ENCODE data around the gene DPH5. TPM values are rescaled to one million over a fixed set of nuclear protein-coding genes. Genes with fewer than 3 reads are reported as not detected.

Gene DPH5
- total RNA-seq, 3 donors from 2014 or later (not counting 1 experiment from before 2014, with no cell fraction given), result 17.1 to 22.9 (median 19.9) TPM

GRCh38 chr1:101026430-101026788 lies 825 bp upstream of the DPH5 start:
- 51% methylated on average over 5 of the region's 5 CpGs for WGBS (ENCODE audit: insufficient coverage)

DNA sequence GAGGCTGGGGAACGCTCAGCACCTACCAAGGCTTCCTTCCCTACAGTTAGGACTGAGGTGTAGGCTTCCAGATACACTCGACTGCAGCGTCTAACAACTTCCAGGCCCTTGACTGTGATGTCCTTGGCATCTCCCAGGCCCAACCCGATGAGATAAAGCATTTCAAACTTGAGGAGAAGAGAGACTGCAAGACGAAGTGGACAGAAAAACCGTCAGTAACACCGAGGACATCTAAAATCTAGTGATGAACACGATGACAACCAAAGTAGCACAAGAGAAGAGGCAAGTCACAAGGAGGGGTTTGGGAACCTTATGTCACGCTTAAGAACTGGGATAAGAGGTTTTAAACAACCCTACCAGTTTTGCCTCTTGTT lies 314 bp downstream of the DPH5 start:
- no peaks in the 10 kb centered on the region for H3K36me3 Mint-ChIP-seq

More at GRCh38 chr1:101026430-101026788, 825 bp upstream of the DPH5 start:
- no peak for TF ChIP-seq CTCF (IDR thresholded peaks at IDR 0.05)
- Mint-ChIP-seq H3K4me1 (peaks cover 37 to 42% of the 10 kb centered on the region in 2 donors), H3K27me3 (ENCODE audit: low read depth in 2 of 2) (no peaks in the 10 kb centered on the region), H3K36me3 (no peaks in the 10 kb centered on the region), H3K4me3 (peak overlapping the region; percentile 75), H3K9me3 (no peaks in the 10 kb centered on the region), H3K27ac (peak overlapping the region; percentile 90 to 94)
- no peak for DNase-seq
- no peaks in the 10 kb centered on the region for H3K9me3 ChIP-seq (ENCODE audit: control insufficient read depth, insufficient read depth, low read length)
- H3K4me3 ChIP-seq (ENCODE audit: low read length), result peak overlapping the region; percentile 66
- peaks cover 3% of the 10 kb centered on the region for H3K36me3 ChIP-seq (ENCODE audit: control insufficient read depth, insufficient read depth, low read length)
- peak overlapping the region; percentile 61 for H3K27ac ChIP-seq (ENCODE audit: low read length)
- no peak for ATAC-seq
- H3K27me3 ChIP-seq (ENCODE audit: control insufficient read depth, insufficient read depth, low read length), result no peaks in the 10 kb centered on the region
- H3K4me1 ChIP-seq (ENCODE audit: control insufficient read depth, insufficient read depth, low read length), result peaks cover 9% of the 10 kb centered on the region
- intact Hi-C loops (cut with micrococcal nuclease), result loop anchor here (2.0 to 5.0 kb wide), 4 partner anchors 99 to 261 kb away; partner anchors contain the start of gene SLC30A7

DNA sequence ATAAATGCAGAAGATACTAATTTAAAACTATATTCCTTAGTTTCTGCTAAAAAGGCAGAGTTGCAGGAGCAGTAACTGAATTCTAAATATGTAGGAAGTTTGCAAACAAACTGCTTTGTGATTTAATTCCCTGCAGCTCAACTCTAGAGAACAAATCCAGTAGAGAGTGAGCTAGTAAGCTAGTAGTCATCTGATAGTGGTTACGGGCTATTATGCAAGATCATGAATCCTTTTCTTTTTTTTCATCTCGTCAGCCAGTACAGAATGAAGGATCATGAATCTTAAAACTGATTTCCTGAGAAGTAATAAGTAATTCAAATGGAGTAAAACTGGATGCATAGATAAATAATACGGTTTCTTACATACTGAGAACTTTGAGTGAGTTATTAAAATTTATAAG lies 3.3 kb downstream of the DPH5 start:
- TF ChIP-seq CTCF (IDR thresholded peaks at IDR 0.05), result no peak
- DNase-seq (no peak), ATAC-seq (no peak)
- Histone ChIP-seq H3K4me3 (ENCODE audit: low read length) (no peak overlapping the region), H3K27ac (ENCODE audit: low read length) (no peak overlapping the region), H3K36me3 (ENCODE audit: control insufficient read depth, insufficient read depth, low read length) (peaks cover 3% of the 10 kb centered on the region), H3K27me3 (ENCODE audit: control insufficient read depth, insufficient read depth, low read length) (no peaks in the 10 kb centered on the region), H3K9me3 (ENCODE audit: control insufficient read depth, insufficient read depth, low read length) (no peaks in the 10 kb centered on the region), H3K4me1 (ENCODE audit: control insufficient read depth, insufficient read depth, low read length) (peaks cover 9% of the 10 kb centered on the region)
- no peak overlapping the region for H3K4me3 Mint-ChIP-seq
- H3K36me3 Mint-ChIP-seq, result no peaks in the 10 kb centered on the region
- H3K9me3 Mint-ChIP-seq, result no peaks in the 10 kb centered on the region
- H3K27me3 Mint-ChIP-seq (ENCODE audit: low read depth in 2 of 2), result no peaks in the 10 kb centered on the region
- intact Hi-C loops (cut with micrococcal nuclease), result no loop called here
- H3K4me1 Mint-ChIP-seq, result peaks cover 24 to 50% of the 10 kb centered on the region in 2 donors
- no peak overlapping the region for H3K27ac Mint-ChIP-seq
- 95% methylated on average over 2 of the region's 3 CpGs for WGBS (ENCODE audit: insufficient coverage)

More for the DNA sequence above, 314 bp downstream of the DPH5 start:
- no peaks in the 10 kb centered on the region for H3K9me3 ChIP-seq (ENCODE audit: control insufficient read depth, insufficient read depth, low read length)
- H3K27me3 ChIP-seq (ENCODE audit: control insufficient read depth, insufficient read depth, low read length), result no peaks in the 10 kb centered on the region
- H3K4me1 Mint-ChIP-seq, result peaks cover 31 to 48% of the 10 kb centered on the region in 2 donors
- peak overlapping the region; percentile 61 for H3K27ac ChIP-seq (ENCODE audit: low read length)
- peak overlapping the region; percentile 90 to 94 for H3K27ac Mint-ChIP-seq
- H3K9me3 Mint-ChIP-seq, result no peaks in the 10 kb centered on the region
- peaks cover 3% of the 10 kb centered on the region for H3K36me3 ChIP-seq (ENCODE audit: control insufficient read depth, insufficient read depth, low read length)
- peak; percentile 38 to 52 (median 39) for ATAC-seq
- peak overlapping the region; percentile 66 for H3K4me3 ChIP-seq (ENCODE audit: low read length)
- WGBS (ENCODE audit: insufficient coverage), result 2% methylated on average over 9 of the region's 9 CpGs
- TF ChIP-seq CTCF (IDR thresholded peaks at IDR 0.05), result no peak
- peaks cover 9% of the 10 kb centered on the region for H3K4me1 ChIP-seq (ENCODE audit: control insufficient read depth, insufficient read depth, low read length)
- H3K4me3 Mint-ChIP-seq, result peak overlapping the region; percentile 75
- intact Hi-C loops (cut with micrococcal nuclease), result loop anchor here (5.0 kb wide), 3 partner anchors 98 to 262 kb away; partner anchors contain the start of gene SLC30A7
- no peak for DNase-seq
- H3K27me3 Mint-ChIP-seq (ENCODE audit: low read depth in 2 of 2), result no peaks in the 10 kb centered on the region

- Histone ChIP-seq H3K36me3 (ENCODE audit: control insufficient read depth, insufficient read depth, low read length) (peaks cover 9% of the 10 kb centered on the region), H3K27me3 (ENCODE audit: control insufficient read depth, insufficient read depth, low read length) (no peaks in the 10 kb centered on the region), H3K9me3 (ENCODE audit: control insufficient read depth, insufficient read depth, low read length) (no peaks in the 10 kb centered on the region), H3K4me1 (ENCODE audit: control insufficient read depth, insufficient read depth, low read length) (no peaks in the 10 kb centered on the region), H3K4me3 (ENCODE audit: low read length) (no peak overlapping the region), H3K27ac (ENCODE audit: low read length) (no peak overlapping the region)
- Mint-ChIP-seq H3K4me3 (no peak overlapping the region), H3K9me3 (no peaks in the 10 kb centered on the region), H3K27ac (no peak overlapping the region), H3K4me1 (peaks cover 0 to 24% of the 10 kb centered on the region in 2 donors), H3K36me3 (no peaks in the 10 kb centered on the region), H3K27me3 (ENCODE audit: low read depth in 2 of 2) (no peaks in the 10 kb centered on the region)
- WGBS (ENCODE audit: insufficient coverage), result 100% methylated on average over 1 of the region's 1 CpG
- ATAC-seq (no peak), DNase-seq (no peak)
- TF ChIP-seq CTCF (IDR thresholded peaks at IDR 0.05), result no peak
- intact Hi-C loops (cut with micrococcal nuclease), result no loop called here
Measured at GRCh38 chr1:101017448-101017847, 8.1 kb downstream of the DPH5 start.
